Smooth muscle cell of the brain vasculature (primary cell): ENCODE measurements around the gene LAMB3.

Source experiments
- DNase-seq: peaks from one replicate; pipeline ENCODE4 v3.0.0-alpha.2; 2012; ENCODE audit warnings: low read depth, low spot score

LAMB3 gene

DNA sequence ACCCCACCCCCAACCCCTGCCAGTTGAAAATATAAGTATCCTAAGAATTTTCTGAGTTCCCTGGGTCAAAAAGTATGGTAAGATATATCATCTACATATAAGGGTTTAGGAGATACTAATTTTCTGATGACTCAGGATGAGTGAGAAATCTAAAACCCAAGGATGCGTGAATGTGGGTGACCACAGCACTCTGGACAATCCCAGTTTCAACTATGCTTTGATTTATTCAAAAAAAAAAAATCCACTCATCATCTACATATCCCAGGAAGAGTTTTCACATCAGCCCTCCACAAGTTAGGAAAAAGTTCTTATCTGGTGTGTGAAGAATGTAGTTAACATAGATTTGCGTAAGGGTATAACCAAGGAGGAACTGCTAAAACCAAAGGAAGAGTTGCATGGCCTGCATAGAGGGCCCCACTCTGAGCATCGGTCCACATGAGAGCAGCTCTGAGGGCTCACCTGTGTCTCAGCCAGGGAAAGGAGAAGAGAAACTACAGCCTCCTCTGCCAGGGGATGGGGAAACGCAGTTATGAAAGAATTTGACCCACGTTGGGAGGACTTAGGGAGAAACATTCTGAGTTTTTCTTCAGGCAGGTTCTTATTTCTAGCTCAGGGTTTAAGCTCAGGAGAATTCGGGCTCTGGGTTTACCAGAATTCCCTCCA, 18.8 kb downstream of the LAMB3 start:
- DNase-seq, result no peak

- no peak for DNase-seq
Measured at GRCh38 chr1:209630383-209631225, 21.6 kb downstream of the LAMB3 start.

- DNase-seq, result no peak
Measured at GRCh38 chr1:209629621-209630382, 22.4 kb downstream of the LAMB3 start.

DNA sequence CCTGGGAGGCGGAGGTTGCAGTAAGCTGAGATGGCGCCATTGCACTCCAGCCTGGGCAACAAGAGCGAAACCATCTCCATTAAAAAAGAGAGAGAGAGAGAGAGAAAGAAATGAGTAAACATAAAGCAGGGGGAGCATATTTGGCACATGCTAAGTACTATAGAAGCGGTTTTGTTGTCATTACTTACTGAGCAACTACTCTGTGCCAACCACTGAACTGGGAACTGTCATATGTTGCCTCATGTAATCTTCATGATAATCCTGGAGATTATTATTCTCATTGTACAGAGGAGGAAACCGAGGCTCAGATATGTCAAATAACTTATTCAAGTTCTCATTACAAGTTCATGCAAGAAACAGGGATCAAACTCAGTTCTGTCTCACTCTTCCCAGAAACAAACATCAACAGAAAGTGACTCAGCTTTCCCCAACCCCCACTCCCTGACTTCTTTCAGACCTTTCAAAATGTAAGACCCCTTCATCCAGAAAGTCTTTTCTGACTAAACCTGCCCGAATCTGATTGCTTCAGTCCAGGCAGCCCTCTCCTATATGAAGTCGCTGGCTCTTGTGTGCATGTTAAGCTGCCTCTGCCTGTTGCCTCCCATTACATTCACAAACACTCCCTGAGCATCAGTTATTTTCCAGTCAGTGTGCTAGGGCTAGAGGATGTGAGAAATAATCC, 23.5 kb downstream of the LAMB3 start:
- no peak for DNase-seq

- no peak for DNase-seq
Measured at GRCh38 chr1:209627732-209628196, 24.5 kb downstream of the LAMB3 start.

GRCh38 chr1:209627027-209627731, 25.0 kb downstream of the LAMB3 start:
- DNase-seq, result no peak

DNA sequence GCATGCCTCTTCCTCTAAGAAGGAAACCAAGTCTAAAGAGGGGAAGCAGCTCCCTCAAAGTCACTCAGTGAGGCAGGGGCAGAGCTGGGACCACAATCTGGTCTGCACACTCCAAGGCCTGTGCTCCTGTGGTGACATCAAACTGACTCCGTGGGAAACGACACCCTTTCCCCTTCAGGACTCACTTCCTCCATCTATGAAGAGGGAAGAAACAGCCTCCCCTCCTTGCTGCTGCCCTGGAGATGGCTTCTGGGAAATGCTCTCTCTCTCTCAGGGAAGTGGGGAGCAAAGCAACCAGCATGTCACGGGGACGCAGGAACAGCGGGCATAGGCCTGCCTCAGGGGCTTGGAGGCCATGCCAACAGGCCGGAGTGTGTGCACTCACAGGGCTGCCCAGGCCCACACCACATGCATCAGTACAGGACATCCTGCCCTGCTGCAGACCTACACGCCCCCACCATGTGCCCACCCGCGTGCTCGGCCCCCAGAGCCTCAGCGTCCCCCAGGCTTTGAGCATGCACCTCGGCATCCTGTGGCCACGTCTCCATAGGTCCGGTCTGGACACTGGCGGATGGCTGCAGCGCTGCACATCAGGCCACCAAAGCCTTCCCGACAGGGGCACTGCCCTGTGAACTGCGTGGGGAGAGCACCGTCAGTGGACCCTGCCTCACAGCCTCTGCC, 25.7 kb downstream of the LAMB3 start:
- no peak for DNase-seq

DNA sequence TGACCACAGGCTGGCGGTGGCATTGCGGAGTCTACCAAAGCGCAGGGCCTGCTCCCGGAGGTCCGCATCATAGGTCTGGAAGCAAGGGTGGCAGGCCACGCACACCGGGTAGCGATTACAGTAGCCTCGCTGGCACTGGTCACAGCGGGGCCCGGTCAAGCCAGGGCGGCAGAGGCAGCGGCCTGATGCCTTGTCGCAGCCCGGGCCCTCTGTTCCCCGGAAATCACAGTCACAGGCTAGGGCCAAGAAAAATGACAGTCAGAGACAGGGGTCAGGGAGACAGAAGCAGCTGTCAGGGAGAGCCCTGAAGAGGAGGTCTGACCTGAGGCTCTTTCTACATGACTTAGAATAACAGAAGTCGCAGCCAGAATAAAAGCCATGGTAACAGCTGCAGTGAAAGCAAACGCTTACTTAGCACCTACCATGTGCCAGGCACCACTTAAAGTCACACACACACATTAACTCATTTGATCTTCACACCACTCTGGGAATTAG, 26.4 kb downstream of the LAMB3 start:
- no peak for DNase-seq

GRCh38 chr1:209624558-209625549, 27.4 kb downstream of the LAMB3 start:
- no peak for DNase-seq

GRCh38 chr1:209622841-209623829, 29.1 kb downstream of the LAMB3 start:
- no peak for DNase-seq

DNA sequence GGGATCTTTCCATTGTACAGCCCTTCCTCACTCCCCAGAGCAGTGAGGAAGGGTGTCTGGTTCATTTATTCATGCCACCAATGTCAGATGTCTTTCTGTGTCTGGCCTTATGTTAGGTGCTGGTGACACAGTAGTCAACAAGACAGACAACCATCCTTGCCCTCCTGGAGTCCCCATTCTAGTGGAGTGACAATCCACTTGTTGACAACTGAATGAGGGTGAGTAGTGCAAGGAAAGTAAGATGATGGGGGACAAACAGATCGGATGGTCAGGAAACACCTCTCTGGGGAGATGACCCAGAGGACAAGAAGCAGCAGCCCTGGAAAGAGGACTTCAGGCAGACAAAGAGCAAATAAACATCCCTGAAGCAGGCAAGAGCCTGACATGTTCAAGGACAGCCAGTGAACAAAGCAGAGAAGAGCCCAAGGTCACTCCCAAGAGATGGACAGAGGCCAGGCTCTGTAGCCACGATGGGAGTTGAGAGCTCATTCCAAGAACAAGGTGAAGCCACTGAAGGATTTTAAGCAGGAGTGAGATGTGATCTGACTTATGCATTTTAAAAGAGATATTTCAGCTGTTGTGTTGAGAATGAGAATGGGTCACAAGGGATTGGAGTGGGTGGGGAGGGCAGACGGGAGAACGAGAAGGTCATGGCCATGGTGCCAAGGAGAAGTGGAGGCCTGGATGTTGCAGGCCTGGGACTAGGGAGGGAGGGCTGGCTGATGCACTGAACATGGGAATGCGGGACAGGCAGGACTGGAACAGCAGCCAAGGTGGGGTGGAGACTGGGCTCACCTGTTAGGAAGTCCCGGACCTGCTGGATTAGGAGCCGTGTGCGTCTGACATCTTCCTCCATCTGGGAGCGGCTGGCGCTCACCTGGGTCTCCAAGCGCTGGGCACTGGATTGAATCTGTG, 30.2 kb downstream of the LAMB3 start:
- no peak for DNase-seq

DNA sequence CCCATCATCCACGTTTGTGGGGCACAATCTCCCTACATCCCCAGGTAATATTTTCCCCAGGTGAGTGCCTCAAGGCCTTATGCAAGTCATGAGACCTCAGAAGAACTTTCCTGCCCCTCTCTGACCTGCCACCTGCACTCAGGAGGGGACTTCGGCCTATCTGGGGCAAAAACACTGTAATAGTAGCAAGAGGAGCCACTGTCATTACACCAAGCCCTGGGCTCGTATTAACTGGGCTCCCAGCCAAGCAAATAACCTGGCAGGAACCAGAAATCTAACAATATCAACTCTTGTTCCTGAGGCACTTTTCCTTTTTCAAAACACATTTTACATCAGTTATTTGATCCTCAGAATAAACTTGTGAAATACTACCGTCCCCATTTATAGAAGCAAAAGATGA, 30.9 kb downstream of the LAMB3 start:
- no peak for DNase-seq

- no peak for DNase-seq
Measured at GRCh38 chr1:209620487-209620884, 31.7 kb downstream of the LAMB3 start.

- DNase-seq, result no peak
Measured at GRCh38 chr1:209619696-209620486, 32.3 kb downstream of the LAMB3 start.

GRCh38 chr1:209618756-209619420, 33.3 kb downstream of the LAMB3 start:
- no peak for DNase-seq
